Amniotic stem cell (primary cell): ENCODE data around the gene SCGB1A1.

ENCODE experiments used
- DNase-seq: peaks from one replicate; lab custom pipeline; 2025; lab: John Stamatoyannopoulos, UW

Gene SCGB1A1

GRCh38 chr11:62421996-62422395 is 3.2 kb downstream of the SCGB1A1 start:
- no peak for DNase-seq

GRCh38 chr11:62423012-62423411 is 4.2 kb downstream of the SCGB1A1 start:
- no peak for DNase-seq

GRCh38 chr11:62427630-62428233 is 8.9 kb downstream of the SCGB1A1 start:
- no peak for DNase-seq

GRCh38 chr11:62428871-62429560 is 10.2 kb downstream of the SCGB1A1 start:
- no peak for DNase-seq

- no peak for DNase-seq
Observed at GRCh38 chr11:62430425-62430824, 11.6 kb downstream of the SCGB1A1 start.

GRCh38 chr11:62431171-62431901 is 12.5 kb downstream of the SCGB1A1 start:
- peak; percentile 59 for DNase-seq

- no peak for DNase-seq
Observed at GRCh38 chr11:62432695-62433094, 13.9 kb downstream of the SCGB1A1 start.

GRCh38 chr11:62433141-62433903 is 14.5 kb downstream of the SCGB1A1 start:
- DNase-seq, result no peak

GRCh38 chr11:62433904-62434276 is 15.1 kb downstream of the SCGB1A1 start:
- DNase-seq, result no peak

GRCh38 chr11:62435846-62436660 is 17.2 kb downstream of the SCGB1A1 start:
- no peak for DNase-seq

- DNase-seq, result no peak
Observed at GRCh38 chr11:62437616-62438015, 18.8 kb downstream of the SCGB1A1 start.

GRCh38 chr11:62438641-62439040 is 19.8 kb downstream of the SCGB1A1 start:
- no peak for DNase-seq

- DNase-seq, result no peak
Observed at GRCh38 chr11:62439785-62440602, 21.2 kb downstream of the SCGB1A1 start.

GRCh38 chr11:62443390-62444235 is 24.8 kb downstream of the SCGB1A1 start:
- no peak for DNase-seq

GRCh38 chr11:62444236-62444833 is 25.5 kb downstream of the SCGB1A1 start:
- DNase-seq, result no peak

- no peak for DNase-seq
Observed at GRCh38 chr11:62444835-62445234, 26.0 kb downstream of the SCGB1A1 start.

GRCh38 chr11:62445314-62445740 is 26.5 kb downstream of the SCGB1A1 start:
- DNase-seq, result no peak

- no peak for DNase-seq
Observed at GRCh38 chr11:62446091-62446490, 27.3 kb downstream of the SCGB1A1 start.

- DNase-seq, result no peak
Observed at GRCh38 chr11:62449451-62449851, 30.6 kb downstream of the SCGB1A1 start.
